Measurements from ENCODE around the gene LGR5. TPM values are rescaled to one million over a fixed set of nuclear protein-coding genes. Genes with fewer than 3 reads are reported as not detected.
"Not testable (repeated sequence)": the region's sequence is repeated elsewhere in the genome, so short reads cannot be mapped to it uniquely, and the experiment has no call there.

Gene LGR5
- total RNA-seq, 1 donor from 2014 or later = not detected

GRCh38 chr12:71548893-71549292, 109.3 kb downstream of the LGR5 start:
- DNase-seq (ENCODE audit: low read depth in 2 of 2) = no peak

GRCh38 chr12:71551529-71551928, 111.9 kb downstream of the LGR5 start:
- peak in 1 of 2 donors; percentile 11 for DNase-seq (ENCODE audit: low read depth in 2 of 2)

GRCh38 chr12:71552728-71553501, 113.3 kb downstream of the LGR5 start:
- DNase-seq (ENCODE audit: low read depth in 2 of 2) = no peak

DNA sequence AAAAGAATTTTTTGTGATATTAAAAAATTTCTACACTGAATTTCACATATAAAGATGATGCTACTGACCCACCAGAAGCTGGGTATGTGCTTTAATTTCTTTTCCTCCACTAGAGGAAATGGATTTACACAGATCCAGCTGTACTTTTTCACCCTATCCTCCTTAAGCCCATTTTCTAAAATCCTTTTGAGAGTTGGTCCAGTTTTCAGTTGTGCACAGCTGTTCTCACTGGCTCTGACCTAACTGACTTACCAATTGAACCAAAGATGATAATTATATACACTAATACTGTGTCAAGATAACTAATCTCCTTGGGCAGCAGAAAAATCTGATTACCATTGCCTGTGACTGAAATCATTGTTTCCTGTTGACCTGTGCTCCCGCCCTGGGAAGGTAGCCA, 115.6 kb downstream of the LGR5 start:
- no peak for DNase-seq (ENCODE audit: low read depth in 2 of 2)

GRCh38 chr12:71555789-71556188, 116.2 kb downstream of the LGR5 start:
- not testable (repeated sequence) for DNase-seq (ENCODE audit: low read depth in 2 of 2)

DNA sequence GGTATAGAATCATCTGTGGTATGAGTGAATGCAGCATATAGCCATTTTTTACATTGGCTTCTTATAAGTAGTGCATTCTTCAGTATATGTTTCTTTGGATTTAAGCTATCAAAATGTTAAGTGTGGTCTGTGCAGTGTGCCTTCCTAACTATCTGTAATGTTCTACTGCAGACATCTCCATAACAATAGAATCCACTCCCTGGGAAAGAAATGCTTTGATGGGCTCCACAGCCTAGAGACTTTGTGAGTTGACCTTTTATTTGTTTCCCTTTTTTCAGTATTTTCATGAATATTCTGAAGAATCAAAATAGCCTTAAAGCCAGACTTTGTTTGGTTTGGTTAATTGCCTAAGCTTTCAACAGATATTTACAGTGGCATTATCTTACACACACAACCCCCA, 116.8 kb downstream of the LGR5 start:
- DNase-seq (ENCODE audit: low read depth in 2 of 2) = no peak

GRCh38 chr12:71556875-71557274, 117.3 kb downstream of the LGR5 start:
- peak in 1 of 2 donors; percentile 24 for DNase-seq (ENCODE audit: low read depth in 2 of 2)

- no peak for DNase-seq (ENCODE audit: low read depth in 2 of 2)
Measured at GRCh38 chr12:71558445-71558844, 118.8 kb downstream of the LGR5 start.

DNA sequence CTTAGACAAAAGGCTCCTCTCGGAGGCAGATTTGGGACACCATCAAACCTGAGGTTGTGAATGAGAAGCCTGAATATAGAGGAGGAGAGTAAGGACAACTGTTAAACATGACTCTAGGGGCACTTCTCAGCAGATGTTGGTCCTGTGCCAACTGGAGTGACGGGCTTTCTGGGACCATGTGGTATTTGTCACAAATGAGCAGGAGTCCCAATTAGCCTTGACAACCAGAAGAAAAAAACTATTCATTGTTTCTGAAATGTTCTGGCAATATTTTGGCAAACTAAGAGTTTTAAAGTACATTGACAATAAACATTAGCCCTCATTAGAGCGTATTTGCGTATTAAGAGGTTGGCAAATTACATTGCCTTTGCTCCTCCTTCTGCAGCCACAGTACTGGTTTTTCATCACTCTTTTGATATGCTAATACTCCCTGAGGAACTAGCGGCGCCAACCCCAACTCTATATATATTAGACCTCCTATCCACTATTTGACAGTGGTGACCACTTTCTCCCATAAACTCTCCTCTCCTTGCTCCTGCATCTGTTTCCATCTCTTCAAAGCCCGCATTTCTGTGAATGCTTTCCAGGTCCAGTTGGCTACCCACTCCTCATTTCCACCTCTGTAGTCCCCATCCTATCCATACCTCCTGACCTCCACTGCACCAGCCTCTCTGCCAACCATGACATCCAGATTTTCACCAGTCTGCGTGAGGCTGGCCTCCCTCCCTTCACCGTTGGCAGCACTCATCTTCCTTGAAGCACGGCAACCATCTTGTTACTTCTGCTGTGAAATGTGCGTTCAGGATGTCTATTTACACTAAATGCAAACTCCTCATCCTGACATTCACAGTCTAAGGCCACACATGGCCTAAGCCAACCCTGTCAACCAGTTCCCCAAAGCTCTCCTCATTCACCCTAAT, 123.3 kb downstream of the LGR5 start:
- DNase-seq (ENCODE audit: low read depth in 2 of 2) = no peak

- DNase-seq (ENCODE audit: low read depth in 2 of 2) = no peak
Measured at GRCh38 chr12:71565535-71565934, 125.9 kb downstream of the LGR5 start.

GRCh38 chr12:71566655-71567054, 127.1 kb downstream of the LGR5 start:
- no peak for DNase-seq (ENCODE audit: low read depth in 2 of 2)

DNA sequence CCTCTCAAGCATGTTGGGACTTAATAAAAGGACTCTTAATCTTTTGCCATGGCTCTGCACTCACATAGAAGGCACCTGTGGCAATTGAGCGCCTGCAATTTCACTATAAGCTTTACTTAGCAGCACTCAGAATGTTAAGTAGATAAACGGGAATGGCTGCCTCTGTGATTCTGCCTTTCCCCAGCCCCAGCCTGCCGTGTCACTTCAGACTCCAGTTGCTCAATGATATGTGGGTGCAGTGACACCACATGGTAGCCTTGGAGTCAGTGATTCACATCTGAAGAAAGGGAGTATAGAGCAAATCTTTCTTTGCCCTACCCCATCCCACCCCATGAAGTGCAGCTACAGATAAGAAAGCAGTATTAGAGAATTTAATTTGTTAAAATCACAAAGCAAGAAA, 127.9 kb downstream of the LGR5 start:
- DNase-seq (ENCODE audit: low read depth in 2 of 2) = no peak

GRCh38 chr12:71569885-71570284, 130.3 kb downstream of the LGR5 start:
- DNase-seq (ENCODE audit: low read depth in 2 of 2) = not testable (repeated sequence)

DNA sequence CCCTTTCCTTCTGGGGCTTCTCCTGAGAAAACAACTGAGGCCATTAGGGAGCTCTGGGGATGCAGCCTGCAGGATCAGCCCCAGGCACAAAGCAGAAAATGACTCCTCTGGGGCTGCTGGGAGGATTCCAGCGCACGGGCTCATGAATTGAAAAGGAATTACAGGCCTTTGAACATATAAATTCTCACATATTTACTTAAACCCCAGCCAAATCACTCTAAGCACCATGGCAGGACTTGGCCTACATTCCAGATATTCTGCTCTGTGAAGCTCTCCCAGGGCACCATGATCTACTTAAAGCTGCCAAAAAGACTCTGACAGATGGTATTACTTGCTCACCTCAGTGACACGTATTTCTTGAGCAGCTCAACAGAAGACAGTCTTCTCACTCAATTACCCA, 136.9 kb downstream of the LGR5 start:
- DNase-seq (ENCODE audit: low read depth in 2 of 2) = no peak

- DNase-seq (ENCODE audit: low read depth in 2 of 2) = no peak
Measured at GRCh38 chr12:71578694-71579258, 139.2 kb downstream of the LGR5 start.

DNA sequence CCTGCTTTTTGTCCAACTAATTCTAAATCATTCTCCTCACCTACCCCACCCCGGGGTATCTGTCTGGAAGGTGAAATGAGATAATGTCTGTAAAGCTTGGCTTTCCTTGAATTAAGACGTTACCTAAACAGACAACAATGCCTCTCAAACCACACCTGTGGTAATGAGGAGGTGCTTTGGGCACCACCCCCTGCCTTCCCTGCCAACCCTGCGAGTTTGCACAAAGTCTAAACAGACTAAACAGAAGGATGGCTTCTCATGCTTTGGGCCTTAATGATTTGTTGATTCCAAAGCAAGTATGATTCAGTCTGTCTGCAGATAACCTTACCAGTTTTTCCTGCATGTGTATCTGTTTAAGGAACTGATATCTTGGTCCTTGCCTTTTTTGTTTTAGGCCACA, 141.6 kb downstream of the LGR5 start:
- DNase-seq (ENCODE audit: low read depth in 2 of 2) = no peak

- DNase-seq (ENCODE audit: low read depth in 2 of 2) = no peak
Measured at GRCh38 chr12:71582925-71583324, 143.3 kb downstream of the LGR5 start.

- no peak for DNase-seq (ENCODE audit: low read depth in 2 of 2)
Measured at GRCh38 chr12:71584356-71584755, 144.8 kb downstream of the LGR5 start.

DNA sequence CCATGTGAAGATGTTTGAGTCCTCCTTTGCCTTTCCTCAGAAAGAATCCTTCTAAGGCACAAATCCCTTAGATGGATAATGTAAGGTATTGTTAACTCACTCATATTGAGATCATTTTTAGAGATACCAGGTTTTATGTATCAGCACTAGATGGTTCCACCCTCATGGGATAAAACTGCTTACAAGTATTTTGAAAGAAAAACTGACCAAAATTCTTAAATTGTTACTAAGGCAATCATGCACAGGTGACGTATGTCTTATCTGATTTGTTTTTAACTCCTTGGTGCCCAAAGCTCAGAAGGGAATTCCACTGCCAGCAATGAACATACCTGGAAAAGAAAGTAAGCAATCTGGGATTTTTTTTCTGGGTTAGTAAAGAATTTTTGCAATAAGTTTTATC, 145.6 kb downstream of the LGR5 start:
- no peak for DNase-seq (ENCODE audit: low read depth in 2 of 2)

GRCh38 chr12:71587012-71587411, 147.4 kb downstream of the LGR5 start:
- no peak for DNase-seq (ENCODE audit: low read depth in 2 of 2)

DNA sequence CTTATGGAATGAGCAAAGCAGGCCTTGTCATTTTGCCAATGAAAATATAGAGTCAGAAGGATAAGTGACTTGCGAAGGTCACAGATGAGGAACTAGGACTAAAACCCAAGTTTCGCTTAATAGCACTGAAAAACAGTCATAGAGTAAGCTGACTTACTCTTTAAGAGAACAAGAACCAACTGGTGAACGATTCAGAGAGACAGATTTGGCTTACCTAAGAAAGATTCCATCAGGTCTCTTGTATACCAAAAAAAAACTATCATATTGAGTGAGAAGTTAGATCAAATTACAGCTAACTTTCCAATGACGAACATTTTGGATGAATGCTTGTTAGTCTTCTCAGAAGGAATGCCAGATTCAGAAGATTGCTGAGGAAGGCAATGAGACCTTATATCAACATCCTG, 149.9 kb downstream of the LGR5 start:
- DNase-seq (ENCODE audit: low read depth in 2 of 2) = no peak

DNA sequence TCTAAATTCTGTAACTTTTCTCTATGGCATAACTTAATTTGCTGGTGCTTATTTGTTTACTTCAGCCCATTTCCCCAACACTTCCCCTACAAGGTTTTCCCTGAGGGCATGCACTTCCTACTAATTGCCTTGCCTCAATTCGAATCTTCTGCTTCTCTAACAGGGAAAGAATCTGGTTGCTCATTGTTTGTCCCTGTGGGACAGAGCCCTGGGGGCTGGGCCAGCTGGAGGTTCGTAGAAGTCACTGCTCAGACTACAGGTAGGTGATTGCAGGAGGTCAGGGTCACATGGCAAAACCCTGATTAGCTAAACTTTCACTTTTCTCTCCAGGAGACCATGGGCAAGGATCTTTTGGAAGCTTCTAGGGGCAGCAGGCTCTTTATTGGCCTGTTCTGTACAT, 152.0 kb downstream of the LGR5 start:
- no peak for DNase-seq (ENCODE audit: low read depth in 2 of 2)

All from lung microvascular endothelial cell (primary cell).